Keratinocyte (primary cell): ENCODE results near the gene PIK3AP1.

ENCODE experiments used
- CTCF ChIP-seq, 3 experiments: IDR thresholded peaks in 1 of 3; conservative IDR thresholded peaks in 1 of 3; optimal IDR thresholded peaks in 1 of 3; 2 replicates in 2 of 3; 3 replicates in 1 of 3; pipeline versions ENCODE3 to v1.5.1; 2011; ENCODE audit warnings: low read length in 3 of 3, mild to moderate bottlenecking in 3 of 3, moderate library complexity in 2 of 3, control low read depth in 1 of 3, inconsistent platforms in 1 of 3; ENCODE audit not compliant: insufficient read depth in 2 of 3; ENCODE audit errors: extremely low read depth in 1 of 3
- EZH2 ChIP-seq: IDR thresholded peaks from one replicate; pipeline ENCODE4 v1.6.1; 2012; ENCODE audit warnings: inconsistent platforms, mild to moderate bottlenecking, low read length, moderate library complexity

- TF ChIP-seq CTCF (optimal IDR thresholded peaks at IDR 0.05 in 1 of 3, IDR thresholded peaks at IDR 0.05 in 1 of 3, conservative IDR thresholded peaks at IDR 0.05 in 1 of 3; ENCODE audit: extremely low read depth in 1 of 3, insufficient read depth in 2 of 3, low read length in 3 of 3): no peak
- TF ChIP-seq EZH2: no peak
Observed at GRCh38 chr10:96591946-96592345, 128.4 kb downstream of the PIK3AP1 start.
